8988T (cell line): ENCODE results near the gene TMED4.
"Not testable (repeated sequence)": the region's sequence is repeated elsewhere in the genome, so short reads cannot be mapped to it uniquely, and the experiment has no call there.

Source experiments
- DNase-seq: peaks from one replicate; pipeline ENCODE4 v3.0.0; 2011

Gene TMED4

DNA sequence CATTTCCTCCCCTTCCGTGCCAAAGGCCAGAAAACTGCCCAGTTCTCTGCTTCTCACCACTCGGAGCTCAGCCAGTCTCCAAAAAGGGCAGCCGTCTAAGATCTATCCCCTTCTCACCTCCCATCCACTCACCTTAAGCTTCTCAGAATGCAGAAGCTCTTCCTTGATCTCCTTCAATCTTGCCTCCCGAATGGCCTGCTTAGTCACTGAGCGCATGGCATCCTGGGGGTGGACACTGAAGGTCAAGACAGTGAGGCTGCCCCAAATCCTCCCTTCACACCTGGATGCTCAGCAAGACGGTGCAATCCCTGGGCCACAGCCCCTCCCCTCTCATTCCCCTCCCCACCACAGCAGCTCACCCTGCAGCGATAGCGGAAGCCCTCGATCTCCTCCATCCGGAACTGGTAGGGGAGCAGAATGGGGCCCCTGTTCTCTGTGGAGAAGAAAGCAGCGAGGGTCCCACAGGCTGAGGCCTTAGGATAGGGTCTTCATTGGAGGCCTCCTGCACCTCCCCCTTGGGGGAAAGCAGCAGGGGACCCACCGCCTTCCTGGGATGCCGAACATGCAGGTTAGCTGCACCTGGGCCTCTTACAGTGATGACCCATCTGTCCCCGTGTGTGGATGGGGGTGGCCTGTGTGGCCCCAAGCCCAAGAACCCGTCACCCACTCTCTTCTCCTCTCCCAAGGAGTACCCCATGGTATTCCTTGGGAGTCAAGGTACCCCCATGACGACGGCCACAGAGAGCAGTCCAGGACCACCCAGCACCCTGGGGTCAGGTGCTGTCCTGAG, 13.1 kb downstream of the TMED4 start:
- no peak for DNase-seq

DNA sequence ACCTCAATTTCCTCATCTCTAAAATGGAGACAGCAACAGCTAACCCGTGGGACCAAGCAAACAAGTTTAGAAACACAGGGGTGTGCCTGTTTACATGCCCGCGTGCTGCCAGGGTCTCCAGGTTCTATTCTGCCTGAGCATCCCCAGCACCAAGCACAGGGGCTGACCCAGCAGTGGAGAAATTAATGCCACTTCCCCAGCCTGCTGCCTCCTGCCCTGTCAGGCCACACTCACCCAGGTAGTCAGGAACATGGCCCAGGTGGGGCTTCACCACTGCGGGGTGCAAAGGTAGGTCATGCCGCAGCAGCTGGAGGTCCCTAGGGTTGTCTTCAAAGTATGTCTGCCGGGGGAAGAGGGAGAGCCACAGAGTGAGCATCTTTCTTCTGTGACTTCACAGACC, 14.1 kb downstream of the TMED4 start:
- DNase-seq, result no peak

DNA sequence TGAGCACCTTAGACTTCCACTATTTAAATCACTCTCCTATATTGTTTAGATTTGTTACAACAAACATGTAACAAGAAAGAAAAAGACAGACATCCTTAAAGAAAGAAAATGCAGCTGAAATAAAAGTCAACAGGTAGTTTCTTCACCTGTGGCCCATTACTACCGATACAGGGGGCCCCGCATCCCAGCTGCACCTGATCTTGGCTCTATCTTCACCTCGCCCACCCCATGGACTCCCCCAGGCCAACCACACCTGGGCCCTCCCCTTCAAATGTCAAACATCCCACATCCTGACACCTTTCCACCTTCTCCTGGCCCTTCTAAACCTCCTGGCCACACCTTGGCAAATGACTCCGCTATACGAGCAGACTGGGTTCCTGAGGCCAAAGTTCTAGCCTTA, 15.4 kb downstream of the TMED4 start:
- DNase-seq, result no peak

DNA sequence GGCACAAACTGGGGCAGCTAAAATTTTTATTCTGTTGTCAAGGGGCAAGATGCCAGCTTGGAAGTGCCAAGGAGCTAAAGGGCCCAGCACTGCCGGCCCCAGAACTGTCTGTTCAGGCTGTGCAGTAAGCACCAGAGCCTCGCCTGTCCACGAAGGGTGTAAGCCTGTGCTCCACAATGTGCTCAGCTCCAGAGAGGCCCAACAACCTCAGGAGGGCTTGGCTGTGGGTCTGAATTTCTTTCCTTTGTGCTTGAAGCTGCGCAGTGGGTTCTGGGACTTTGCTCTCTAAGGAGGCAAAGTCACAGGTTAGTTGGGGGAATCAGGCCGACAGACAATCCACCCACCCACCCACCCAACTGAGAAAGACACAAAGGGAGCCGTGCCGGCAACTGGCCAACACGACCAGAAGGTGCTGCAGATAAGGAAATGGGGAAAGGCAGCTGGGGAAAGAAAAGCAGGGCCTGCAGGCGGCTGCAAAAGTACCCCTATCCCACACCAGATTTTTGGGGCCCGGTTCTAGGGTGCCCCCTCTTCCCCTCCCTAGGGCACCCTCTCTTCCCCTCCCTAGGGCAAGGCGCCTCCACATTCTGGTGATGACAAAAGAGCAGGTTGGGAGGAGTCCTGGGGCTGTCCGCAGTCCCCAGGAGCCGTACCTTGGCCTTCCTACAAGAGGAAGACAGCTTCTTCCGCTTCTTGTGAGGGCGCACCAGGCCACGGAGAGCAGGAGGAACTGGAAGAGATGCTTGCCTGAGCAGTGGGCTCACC, 16.1 kb downstream of the TMED4 start:
- no peak for DNase-seq

DNA sequence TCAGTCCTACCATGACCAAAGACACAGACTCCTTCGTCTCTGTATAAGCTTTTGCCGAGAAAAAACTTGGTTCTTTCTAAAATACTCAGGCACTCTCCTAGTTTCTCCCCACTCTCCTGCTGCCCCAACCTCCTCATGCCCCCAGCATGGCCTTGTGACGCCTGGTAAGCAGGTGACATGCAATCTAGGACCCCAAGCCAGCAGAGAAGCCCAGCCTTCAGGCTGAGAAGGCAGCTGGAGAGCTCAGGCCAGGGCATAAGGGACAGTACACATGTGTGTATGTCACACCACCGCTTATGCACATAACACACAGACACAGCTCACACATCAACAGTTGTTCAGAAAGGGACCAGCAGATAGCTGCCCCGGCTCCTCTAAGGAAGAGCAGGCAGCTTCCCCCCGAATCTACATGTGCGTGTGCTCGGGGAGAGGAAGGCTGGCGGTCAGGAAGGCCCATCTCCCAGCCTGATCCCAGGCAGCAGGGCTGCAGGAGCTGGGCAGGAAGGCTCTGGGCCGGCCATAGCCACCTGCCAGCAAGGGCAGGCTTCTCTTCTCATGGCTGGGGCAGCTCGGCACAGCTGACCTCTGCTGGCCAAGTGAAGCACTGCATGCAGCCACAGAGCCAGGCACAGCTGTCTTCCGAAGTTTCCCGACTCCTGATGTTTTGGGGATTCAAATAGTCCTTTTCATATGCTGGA, 16.8 kb downstream of the TMED4 start:
- no peak for DNase-seq

DNA sequence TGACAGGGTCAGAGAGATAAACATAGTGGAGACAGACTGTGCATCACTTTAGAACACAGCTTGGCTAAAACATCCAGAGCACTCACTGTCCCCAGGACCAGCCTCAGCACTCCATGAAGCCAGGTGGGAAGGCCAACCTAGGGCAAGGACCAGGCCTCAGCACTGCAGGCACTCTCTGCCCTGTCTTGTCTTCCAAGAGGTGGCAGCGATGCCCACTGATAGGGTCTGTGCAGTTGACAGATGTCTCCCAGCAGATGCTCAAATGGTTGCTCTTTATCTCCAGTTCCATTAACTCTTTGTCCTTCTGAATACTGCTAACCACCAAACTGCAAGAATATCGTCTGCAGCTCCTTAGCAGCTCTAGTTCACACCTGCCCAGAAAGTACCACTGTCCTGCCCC, 17.4 kb downstream of the TMED4 start:
- no peak for DNase-seq

DNA sequence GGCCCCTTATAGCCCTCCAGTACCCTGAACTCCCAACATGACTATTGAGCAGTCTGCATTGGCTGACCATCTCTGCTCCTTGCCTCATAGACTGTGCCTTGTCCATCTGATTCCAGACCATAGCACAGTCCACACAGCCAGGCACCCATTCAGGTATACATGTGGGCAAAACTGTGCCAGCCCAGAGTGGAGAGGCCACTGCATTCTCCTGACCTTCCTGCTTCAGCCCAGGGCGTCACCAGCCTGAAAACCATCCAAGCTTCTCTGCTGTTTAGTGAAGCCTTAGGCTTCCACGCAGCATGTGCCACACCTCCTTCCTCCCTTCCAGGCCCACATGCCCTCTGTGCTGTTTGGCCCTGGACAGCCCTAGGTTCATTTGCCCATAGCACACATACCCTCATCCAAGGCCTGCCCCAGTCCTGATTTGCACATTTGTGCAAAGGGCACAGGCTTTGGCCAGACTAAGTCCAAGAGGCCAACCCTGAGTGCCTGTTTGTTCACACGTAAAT, 18.8 kb downstream of the TMED4 start:
- DNase-seq, result no peak

DNA sequence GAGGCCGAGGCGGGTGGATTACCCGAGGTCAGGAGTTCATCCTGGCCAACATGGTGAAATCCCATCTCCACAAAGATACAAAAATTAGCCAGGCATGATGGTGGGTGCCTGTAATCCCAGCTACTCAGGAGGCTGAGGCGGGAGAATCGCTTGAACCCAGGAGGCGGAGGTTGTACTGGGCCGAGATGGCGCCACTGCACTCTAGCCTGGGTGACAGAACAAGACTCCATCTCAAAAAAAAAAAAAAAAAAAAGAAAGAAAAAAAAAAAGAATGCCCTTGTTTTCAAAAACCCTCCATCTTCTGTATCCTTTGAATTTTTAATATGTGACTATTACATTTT, 19.4 kb downstream of the TMED4 start:
- not testable (repeated sequence) for DNase-seq

DNA sequence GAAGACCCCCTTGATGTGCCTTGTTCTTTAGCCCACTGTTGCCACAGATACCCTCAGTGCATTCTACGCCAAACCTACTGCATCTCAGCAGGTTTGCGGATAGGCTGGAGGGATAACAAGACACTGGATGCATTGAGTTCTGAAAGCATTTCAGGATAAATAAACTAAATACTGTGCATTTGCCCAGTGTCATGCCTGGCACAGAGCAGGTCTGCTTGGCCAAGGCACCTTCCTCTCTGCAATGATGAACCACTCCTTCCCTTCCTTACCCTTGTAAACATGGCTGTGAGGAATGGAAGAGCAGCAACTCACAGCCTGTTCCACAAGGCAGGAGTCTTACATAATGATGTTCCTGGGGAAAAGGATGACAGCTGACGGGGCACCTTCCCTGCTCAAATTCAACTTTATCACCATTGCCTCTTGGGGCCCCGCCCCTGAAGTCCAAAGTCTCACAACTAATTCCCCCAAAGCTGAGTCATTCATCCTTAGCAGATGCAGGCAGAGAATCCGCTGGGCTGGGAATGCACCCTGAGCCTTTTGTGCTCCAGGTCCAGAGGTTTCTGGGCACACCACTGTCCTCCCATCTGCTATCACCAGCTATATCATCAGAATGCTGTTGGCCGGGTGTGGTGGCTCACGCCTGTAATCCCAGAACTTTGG, 19.9 kb downstream of the TMED4 start:
- DNase-seq, result no peak

DNA sequence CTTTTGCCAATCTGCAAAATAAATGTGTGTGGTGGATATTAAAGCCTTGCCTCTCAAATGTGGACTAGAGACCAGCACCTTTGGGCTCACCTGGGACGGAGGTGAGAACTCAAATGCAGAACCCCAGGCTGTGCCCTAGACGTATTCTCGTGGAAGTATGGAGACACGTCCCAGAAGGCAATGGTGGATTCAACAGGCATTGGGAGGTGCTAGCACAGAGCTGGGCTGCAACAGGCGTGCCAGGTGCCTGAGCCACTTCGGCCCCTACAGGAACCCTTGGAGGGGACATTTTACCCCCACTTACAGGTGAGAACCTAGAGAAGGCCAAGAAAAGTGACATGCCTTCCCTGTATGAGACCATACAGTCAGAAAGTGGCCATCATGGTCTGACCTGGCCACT, 20.6 kb downstream of the TMED4 start:
- no peak for DNase-seq

DNA sequence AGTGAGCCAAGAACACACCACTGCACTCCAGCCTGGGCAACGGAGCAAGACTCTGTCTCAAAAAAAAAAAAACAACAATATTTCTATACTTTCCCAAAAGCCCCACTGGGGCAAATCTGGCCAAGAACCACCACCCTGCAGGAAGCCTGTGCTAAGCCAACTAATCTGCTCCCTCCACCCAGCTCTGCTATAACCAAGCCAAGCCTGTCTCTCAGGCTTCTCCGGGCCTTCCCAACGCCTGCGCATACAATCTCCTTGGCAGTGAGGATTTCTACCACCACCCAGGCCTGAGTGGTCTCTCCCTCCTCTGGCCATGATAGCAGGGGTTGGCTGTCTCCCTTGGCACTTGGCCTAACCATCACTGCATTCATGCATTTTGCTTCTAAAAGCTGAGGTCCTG, 22.5 kb downstream of the TMED4 start:
- DNase-seq, result no peak

DNA sequence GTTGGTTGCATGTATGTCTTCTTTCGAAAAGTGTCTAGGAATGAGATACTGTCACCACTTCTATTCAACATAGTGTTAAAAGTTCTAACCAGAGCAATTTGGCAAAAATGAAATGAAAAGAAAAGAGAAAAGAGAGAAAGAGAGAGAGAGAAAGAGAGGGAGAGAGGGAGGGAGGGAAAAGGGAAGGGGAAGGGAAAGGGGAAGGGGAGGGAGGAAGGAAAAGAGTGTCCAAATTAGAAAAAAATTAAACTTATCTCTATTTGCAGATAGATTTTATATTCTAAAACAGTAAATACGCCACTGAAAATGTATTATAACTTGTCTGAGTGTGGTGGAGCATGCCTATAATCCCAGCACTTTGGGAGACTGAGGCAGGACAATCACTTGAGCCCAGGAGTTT, 24.5 kb downstream of the TMED4 start:
- no peak for DNase-seq

DNA sequence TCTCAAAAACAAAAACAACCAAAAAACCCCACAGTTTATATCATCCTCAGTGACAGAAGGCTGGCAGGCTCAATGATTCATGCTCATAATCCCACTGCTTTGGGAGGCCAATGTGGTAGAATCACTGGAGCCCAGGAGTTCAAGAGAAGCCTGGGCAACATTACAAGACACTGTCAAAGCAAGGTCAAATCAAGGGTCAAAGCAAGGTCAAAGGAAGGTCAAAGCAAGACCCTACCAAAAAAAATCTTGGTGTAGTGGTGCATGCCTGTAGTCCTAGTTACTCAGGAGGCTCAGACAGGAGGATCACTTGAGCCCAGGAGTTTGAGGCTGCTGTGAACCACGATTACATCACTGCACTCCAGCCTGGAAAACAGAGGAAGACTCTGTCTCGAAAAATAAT, 26.7 kb downstream of the TMED4 start:
- DNase-seq, result no peak

DNA sequence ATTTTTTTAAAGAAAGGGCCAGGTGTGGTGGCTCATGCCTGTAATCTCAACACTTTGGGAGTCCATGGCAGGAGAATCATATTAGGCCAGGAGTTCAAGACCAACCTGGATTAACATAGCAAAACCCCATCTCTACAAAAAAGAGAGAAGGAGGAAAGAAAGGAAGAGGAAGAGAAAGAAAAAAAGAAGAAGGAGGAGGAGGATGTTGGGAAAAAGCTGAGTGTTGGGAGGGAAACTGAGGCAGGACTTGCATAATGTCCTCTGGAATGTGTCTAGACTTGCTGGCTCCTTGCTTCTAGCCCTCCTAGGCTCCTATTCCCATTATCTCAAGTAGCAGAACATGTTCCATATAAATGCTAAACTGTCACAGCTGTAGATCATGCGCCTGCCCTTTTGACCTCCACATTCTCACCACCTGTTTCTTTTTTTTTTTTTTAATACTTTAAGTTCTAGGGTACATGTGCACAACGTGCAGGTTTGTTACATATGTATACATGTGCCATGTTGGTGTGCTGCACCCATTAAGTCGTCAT, 29.5 kb downstream of the TMED4 start:
- DNase-seq, result not testable (repeated sequence)

DNA sequence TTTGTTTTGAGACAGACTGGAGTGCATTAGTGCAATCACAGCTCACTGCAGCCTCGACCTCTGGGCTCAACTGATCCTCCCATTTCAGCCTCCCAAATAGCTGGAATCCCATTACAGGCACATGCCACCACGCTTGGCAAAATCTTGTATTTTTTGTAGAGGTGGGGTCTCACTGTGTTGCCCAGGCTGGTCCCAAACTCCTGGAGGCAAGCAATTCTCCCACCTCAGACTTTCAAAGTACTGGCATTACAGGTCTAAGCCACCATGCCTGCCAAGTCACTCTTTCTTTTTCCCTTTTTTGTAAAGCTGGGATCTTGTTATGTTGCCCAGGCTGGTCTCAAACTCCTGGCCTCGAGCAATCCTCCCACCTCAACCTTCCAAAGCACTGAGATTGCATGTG, 32.6 kb downstream of the TMED4 start:
- DNase-seq, result no peak

DNA sequence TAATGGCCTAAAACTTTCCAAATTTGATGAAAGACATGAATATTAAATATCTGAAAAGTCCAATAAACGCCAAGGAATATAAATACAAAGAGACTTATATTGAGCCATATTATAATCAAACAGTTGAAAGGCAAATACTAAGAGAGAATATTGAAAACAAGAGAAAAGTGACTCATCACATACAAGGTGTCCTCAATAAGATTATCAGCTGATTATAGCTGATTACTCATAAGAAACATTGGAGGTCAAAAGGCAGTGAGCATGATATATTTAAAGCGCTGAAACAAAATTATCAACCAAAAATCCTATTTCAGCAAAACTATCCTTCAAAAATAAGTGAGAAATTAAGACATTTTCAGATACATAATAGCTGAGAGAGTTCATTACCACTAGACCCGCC, 33.1 kb downstream of the TMED4 start:
- no peak for DNase-seq

DNA sequence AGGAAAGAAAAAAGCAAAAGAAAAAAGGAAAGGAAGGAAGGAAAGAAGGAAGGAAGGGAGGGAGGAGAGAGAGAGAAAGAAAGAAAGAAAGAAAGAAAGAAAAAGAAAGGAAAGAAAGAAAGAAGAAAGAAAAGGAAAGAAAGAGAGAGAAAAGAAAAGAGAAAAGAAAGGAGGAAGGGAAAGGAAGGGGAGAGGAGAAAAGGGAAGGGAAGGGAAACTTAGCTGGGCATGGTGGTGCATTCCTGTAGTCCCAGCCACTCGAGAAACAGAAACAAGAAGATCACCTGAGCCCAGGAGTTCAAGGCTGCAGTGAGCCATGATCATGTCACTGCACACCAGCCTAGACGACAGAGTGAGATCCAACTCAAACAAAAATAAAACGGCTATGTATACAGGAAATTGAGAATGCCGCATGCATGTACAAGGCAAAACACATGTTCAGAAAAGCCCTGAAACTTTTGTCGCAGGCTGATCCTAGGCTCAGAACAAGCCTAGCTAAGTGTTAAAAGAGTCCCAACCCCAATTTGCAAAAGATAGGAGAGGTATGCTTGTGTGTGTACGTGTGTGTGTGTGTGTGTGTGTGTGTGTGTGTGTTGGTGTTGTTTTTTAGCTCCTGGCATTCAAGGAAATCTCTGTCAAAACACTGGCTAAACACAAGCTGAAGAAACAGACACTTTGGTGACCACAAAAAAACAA, 34.3 kb downstream of the TMED4 start:
- no peak for DNase-seq

DNA sequence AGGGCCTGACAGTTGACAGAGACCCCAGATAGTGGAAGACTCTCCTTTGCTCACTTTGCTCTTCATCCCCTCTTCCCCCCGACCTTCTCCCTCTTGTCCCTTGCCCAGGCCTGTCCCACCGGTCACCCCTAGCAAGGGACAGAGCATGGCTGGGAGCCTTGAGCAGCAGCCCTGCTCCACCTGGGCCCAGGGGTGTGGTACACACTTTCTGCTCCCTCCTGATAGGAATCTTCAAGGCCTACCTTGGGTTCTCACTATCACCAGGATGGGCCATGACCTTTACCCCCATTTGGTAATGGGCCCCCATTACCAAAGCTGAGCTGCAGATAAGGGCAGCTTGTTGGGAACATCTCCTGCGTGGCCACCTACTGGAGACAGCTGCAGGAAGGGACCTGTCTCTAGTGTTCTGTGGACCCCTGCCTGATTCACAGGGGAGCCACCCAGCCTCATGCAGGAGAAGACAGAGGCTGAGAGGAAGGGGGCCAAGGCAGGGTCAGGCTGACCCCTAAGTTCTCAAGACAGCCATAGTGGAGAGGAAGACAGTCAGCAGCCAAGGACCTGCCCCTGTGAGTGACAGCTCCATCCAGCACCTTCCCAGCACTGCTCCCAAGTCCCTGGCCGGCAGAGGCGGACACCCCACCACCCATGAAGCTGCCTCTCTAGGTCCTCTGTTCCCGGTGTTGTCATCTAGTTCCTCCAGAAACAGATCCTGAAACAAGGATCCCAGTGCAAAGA, 40.0 kb downstream of the TMED4 start:
- DNase-seq, result no peak

DNA sequence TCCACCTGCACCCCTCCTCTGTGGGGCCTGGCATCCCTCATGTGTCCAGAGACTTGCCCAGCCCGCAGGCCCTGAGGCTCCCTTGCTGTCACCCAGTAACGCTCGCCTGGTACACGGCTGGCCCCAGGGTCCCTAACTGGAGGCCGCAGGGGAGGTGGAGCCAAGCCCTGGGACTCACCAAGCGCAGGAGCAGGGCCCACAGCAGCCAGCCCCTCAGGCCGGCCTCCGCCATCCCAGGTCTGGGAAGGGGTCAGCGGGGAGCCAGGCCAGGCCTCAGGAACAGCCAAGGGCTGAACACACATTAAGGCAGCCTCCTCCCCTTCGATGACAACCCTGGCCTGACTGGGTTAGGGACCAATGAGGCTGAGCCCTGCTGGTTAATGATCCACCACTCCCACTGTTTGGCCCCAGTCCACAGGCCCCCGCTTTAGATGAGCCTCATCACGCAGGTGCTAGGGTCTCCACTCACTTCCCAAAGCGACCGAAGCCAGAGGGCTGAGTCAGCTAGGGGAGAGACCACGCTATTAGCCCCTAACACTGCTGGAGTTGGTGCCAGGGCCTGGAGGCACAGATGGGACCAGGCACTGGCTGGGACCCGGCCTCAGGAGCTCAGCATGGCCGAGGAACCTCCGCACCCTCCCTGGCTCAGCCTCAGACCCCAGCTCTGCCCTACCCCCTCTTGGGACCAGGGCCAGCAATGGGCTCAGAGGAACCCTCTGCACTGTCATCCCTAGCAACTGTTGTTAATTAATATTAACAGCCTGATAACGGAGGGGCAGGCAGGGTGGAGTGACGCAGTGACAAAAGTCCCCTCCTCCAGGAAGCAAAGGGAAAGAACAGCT, 40.8 kb downstream of the TMED4 start, which contains the start of gene NPC1L1:
Gene NPC1L1 (minus strand): TSS at position 303 of the 842 bp plus-strand sequence. CDS start 71 bp downstream, at position 232.
- DNase-seq, result no peak

DNA sequence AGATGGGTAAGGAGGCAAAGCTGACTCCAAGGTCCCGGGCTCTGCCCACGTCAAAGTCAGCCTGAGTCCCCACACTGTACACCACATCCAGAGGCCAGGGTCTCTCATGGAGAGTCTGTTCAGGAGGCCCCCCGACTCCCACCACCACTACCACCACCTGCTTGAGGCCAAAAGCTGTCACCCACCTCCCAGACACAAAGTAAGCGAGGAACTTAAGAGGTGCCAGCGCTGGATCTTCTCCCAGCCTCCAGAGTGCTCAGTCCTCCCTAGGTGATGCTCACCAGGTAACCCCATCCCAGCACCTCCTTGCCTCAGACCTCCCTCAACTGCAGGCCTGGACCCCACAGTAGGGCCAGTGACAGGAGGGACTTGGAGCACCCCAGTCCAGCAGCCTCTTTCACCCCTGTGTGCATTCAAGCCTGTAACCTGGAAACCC, 41.4 kb downstream of the TMED4 start:
- no peak for DNase-seq
